ENCODE measurements around the gene FAH. TPM values are rescaled to one million over a fixed set of nuclear protein-coding genes. Genes with fewer than 3 reads are reported as not detected.
"Not testable (repeated sequence)": the region's sequence is repeated elsewhere in the genome, so short reads cannot be mapped to it uniquely, and the experiment has no call there.

FAH gene
- total RNA-seq, 4 donors from 2014 or later, result 52.7 to 109 (median 83.0) TPM

DNA sequence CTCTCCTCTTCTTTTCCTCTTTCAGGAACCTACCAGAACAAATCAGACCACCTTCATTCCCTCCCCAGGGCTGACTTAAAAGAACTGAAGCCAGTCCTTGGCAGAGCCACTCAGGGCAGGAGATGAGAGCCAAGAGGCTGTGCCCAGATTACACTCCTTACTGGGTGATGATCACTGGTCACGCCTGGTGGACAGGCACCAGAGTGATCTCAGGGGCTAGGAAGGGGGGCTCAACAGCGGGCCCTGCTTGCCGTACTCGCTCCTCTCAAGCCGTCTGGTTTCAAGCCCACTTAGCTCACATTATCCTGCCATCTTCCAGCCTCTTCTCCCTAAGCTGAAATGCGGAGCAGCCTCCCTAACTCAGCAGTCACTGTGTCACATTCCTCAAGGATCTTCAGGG is 1.7 kb upstream of the FAH start:
- DNase-seq (ENCODE audit: low spot score) (no peak), ATAC-seq (ENCODE audit: low FRiP score) (no peak)
- TF ChIP-seq, protein P1, sequence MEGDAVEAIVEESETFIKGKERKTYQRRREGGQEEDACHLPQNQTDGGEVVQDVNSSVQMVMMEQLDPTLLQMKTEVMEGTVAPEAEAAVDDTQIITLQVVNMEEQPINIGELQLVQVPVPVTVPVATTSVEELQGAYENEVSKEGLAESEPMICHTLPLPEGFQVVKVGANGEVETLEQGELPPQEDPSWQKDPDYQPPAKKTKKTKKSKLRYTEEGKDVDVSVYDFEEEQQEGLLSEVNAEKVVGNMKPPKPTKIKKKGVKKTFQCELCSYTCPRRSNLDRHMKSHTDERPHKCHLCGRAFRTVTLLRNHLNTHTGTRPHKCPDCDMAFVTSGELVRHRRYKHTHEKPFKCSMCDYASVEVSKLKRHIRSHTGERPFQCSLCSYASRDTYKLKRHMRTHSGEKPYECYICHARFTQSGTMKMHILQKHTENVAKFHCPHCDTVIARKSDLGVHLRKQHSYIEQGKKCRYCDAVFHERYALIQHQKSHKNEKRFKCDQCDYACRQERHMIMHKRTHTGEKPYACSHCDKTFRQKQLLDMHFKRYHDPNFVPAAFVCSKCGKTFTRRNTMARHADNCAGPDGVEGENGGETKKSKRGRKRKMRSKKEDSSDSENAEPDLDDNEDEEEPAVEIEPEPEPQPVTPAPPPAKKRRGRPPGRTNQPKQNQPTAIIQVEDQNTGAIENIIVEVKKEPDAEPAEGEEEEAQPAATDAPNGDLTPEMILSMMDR (IDR thresholded peaks at IDR 0.05), result no peak

DNA sequence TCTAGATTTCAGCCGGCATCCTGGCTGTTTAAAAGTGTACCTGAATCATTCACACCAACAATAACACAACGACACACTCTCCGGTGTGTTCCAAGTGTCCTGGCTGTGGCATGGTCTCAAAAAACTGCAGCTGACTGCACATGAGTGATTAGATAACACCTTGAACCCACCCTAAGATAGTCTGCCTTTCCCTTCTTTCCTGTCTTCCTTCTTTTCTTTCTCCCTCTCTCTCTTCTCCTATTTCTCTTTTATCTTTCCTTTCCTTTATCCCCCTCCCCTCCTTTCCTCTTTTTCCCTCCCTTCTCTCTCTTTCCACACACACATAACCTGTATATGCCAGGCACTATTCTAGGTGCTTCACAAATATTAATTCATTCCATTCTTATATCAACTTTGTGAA is 1.2 kb upstream of the FAH start:
- TF ChIP-seq, protein P1 (IDR thresholded peaks at IDR 0.05), result no peak
- DNase-seq (ENCODE audit: low spot score) (no peak), ATAC-seq (ENCODE audit: low FRiP score) (no peak)

DNA sequence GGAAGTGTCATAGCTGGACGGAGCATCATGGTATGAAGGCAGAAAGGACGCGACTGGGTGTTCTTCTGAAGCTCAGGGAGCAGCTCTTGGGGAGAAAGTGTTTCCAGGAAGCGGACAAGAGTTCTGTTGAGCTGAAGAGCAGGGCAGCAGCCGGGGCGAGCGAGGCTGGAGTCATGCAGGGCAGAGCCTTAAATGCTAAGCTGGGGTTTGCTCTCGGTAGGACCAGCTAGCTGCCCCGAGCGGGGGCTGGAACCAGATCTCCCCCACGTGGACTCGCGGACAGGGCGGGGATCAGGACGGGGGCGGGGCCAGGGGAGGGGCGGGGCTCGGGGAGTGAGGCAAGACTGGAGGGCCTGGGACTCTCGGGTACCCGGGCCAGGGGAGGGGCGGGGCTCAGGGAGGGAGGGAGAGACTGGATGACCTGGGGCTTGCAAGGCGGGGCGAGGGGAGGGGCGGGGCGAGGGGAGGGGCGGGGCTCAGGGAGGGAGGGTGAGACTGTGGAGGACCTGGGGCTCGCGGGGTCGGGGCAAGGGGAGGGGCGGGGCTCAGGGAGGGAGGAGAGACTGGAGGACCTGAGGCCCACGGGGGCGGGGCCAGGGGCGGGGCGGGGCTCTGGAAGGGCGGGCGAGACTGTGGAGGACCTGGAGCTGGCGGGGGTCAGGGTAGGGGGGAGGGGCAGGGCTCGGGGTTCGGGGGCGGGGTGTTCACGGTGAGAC is 461 bp upstream of the FAH start:
- TF ChIP-seq, protein P1 (IDR thresholded peaks at IDR 0.05), result no peak

DNA sequence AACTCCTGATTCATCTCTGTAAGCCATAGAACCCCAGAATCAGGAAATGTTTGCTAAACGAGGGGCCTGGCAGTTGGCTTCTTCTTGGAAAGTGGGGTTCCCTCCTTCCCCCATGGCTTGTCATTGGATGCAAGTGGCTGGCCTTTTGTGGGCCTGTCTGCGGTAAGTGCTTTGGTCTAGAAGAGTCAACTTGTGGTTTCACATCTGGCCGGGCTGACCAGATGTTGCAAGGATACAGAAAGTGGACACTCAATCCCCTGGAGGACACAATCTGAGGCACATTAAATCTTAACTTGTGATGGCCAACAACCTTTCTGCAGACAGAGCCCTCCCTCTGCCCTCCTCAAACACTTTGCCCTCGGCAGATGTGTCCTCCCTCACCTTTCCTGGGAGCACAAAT is 1.1 kb downstream of the FAH start:
- ATAC-seq (ENCODE audit: low FRiP score) (no peak), DNase-seq (ENCODE audit: low spot score) (no peak)
- TF ChIP-seq, protein P1 (IDR thresholded peaks at IDR 0.05), result no peak

More for the DNA sequence above, 461 bp upstream of the FAH start:
- ATAC-seq (ENCODE audit: low FRiP score), result peak; percentile 89
- DNase-seq (ENCODE audit: low spot score), result peak; percentile 89

DNA sequence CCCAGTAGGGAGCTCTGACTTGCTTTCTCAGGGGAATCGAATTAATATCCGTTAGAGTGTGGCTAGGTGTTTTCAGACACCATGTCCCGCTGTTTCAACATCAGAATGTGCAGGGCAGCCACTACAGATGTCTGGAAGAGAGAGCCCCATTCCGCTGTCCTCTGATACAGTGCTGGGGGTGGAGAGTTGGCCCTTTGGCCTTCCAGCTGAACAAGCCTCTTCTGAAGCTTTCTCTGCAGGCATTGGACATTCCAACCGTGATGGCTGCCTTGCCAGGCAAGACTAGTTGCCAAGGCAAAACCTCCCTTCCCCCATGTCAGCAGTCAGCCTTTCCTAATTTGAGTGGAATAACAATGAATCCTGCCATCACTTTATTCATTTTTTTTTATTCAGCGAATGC is 1.5 kb downstream of the FAH start:
- ATAC-seq (ENCODE audit: low FRiP score), result no peak
- TF ChIP-seq, protein P1 (IDR thresholded peaks at IDR 0.05), result no peak
- no peak for DNase-seq (ENCODE audit: low spot score)

DNA sequence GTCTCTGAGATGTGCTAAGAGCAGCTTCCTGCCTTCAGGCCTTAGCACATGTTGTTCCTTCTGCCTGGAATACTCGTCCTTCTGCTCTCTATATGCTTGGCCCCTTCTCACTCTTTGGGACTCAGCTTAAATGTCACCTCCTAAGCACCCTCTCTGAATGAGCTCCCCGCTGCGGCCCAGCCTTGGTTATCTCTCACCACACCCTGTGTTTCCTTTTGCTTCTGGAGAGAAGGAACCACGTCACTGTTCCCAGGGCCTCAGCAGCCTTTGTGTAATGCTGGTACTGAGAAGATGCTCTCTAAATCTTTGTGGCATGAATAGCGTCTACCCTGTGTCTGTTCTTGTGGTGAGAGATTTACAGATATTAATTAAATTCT is 2.2 kb downstream of the FAH start:
- TF ChIP-seq, protein P1 (IDR thresholded peaks at IDR 0.05), result no peak
- ATAC-seq (ENCODE audit: low FRiP score) (no peak), DNase-seq (ENCODE audit: low spot score) (no peak)

DNA sequence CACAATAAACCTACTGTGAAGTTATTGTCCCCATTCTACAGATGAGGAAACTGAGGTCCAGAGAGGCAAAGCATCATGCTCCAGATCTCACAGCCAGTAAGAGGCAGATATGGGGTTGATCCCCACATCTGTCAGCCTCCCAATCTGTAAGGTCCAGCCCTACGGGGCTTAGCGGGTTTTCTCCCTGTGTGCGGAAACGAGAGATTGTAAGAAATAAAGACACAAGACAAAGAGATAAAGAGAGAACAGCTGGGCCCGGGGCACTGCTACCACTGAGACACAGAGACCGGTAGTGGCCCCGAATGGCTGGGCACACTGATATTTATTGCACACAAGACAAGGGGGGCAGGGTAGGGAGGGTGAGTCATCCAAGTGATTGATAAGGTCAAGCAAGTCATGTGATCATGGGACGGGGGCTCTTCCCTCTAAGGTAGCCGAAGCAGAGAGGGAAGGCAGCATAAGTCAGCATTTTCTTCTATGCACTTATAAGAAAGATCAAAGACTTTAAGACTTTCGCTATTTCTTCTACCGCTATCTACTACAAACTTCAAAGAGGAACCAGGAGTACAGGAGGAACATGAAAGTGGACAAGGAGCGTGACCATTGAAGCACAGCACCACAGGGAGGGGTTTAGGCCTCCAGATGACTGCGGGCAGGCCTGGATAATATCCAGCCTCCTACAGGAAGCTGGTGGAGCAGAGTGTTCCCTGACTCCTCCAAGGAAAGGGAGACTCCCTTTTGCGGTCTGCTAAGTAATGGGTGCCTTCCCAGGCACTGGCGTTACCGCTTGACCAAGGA is 2.8 kb downstream of the FAH start:
- DNase-seq (ENCODE audit: low spot score), result peak; percentile 69
- not testable (repeated sequence) for ATAC-seq (ENCODE audit: low FRiP score)
